ENCODE measurements around the gene LIN9. TPM values are rescaled to one million over a fixed set of nuclear protein-coding genes. Genes with fewer than 3 reads are reported as not detected.

The LIN9 gene
- total RNA-seq, 1 donor from 2014 or later, result 4.6 TPM

DNA sequence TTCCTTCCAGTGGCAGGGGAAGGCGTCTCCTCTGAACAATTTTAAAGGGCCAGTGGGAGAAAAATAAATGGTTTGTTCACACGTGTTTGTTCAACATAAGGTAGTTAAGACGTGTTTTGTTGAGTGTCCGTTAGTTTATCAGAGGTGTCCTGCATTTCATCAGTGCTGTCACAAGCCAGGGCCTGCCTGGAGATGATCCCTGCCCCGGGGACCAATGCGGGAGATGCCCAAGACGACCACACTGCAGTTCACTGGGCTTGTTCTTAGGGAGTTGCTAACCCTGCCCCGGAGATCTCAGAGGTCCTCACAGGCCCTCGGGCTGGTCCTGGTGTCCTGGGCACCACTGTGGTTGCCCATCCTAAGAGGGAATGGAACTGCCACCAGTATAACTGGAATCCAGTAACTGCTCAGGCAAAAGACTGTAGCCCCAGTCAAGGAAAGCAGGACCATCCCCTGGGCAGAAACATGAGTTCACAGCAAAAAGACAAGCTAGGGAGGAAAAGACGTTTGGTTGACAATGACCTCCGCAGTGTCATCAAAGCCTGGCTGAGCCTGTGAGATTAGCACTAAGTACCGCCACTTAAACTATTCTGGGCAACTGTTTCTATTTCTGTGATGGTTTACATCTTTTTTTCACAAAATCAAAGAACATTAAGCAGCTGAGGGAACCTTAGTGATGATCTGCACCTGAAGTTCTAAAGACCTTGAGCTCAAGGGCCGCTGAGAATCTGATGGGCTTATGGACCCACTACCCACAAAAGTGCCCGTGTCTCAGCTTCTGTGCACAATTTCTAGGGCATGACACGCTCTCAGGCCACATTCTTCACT is 44.9 kb upstream of the LIN9 start:
- TF ChIP-seq, protein P1, sequence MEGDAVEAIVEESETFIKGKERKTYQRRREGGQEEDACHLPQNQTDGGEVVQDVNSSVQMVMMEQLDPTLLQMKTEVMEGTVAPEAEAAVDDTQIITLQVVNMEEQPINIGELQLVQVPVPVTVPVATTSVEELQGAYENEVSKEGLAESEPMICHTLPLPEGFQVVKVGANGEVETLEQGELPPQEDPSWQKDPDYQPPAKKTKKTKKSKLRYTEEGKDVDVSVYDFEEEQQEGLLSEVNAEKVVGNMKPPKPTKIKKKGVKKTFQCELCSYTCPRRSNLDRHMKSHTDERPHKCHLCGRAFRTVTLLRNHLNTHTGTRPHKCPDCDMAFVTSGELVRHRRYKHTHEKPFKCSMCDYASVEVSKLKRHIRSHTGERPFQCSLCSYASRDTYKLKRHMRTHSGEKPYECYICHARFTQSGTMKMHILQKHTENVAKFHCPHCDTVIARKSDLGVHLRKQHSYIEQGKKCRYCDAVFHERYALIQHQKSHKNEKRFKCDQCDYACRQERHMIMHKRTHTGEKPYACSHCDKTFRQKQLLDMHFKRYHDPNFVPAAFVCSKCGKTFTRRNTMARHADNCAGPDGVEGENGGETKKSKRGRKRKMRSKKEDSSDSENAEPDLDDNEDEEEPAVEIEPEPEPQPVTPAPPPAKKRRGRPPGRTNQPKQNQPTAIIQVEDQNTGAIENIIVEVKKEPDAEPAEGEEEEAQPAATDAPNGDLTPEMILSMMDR (IDR thresholded peaks at IDR 0.05; ENCODE audit: unreplicated experiment), result no peak
- H3K27ac Mint-ChIP-seq (ENCODE audit: unreplicated experiment), result no peak overlapping the region
- no peak for DNase-seq (ENCODE audit: low spot score)

DNA sequence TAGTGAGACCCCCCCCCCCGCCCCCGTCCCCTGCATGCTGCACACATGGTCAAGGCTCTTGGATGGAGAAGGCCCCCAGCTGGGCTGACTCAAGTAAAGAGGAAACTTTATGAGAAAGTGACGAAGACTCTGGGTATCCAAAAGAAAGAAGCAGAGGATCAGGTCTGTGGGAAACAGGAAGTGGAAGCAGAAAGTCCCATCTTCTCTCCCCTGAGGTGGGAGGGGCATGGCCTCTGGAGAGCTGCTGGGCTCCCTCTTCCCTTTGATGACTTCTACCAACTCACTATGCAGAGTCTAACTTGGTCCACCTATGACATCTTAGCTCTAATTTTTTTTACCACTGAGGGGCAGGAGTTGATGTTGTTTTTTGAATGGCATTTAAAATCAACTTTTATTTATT is 42.7 kb upstream of the LIN9 start:
- Mint-ChIP-seq H3K27me3 (ENCODE audit: unreplicated experiment) (no peaks in the 10 kb centered on the region), H3K4me1 (ENCODE audit: unreplicated experiment) (peaks cover 32% of the 10 kb centered on the region), H3K9me3 (ENCODE audit: unreplicated experiment) (no peaks in the 10 kb centered on the region), H3K36me3 (ENCODE audit: low read depth, unreplicated experiment) (no peaks in the 10 kb centered on the region), H3K4me3 (ENCODE audit: unreplicated experiment) (no peak overlapping the region), H3K27ac (ENCODE audit: unreplicated experiment) (no peak overlapping the region)
- DNase-seq (ENCODE audit: low spot score), result no peak
- TF ChIP-seq, protein P1 (IDR thresholded peaks at IDR 0.05; ENCODE audit: unreplicated experiment), result no peak

More for the DNA sequence above, 44.9 kb upstream of the LIN9 start:
- Mint-ChIP-seq H3K4me1 (ENCODE audit: unreplicated experiment) (peaks cover 29% of the 10 kb centered on the region), H3K9me3 (ENCODE audit: unreplicated experiment) (no peaks in the 10 kb centered on the region), H3K27me3 (ENCODE audit: unreplicated experiment) (no peaks in the 10 kb centered on the region), H3K4me3 (ENCODE audit: unreplicated experiment) (no peak overlapping the region), H3K36me3 (ENCODE audit: low read depth, unreplicated experiment) (peaks cover 8% of the 10 kb centered on the region)

DNA sequence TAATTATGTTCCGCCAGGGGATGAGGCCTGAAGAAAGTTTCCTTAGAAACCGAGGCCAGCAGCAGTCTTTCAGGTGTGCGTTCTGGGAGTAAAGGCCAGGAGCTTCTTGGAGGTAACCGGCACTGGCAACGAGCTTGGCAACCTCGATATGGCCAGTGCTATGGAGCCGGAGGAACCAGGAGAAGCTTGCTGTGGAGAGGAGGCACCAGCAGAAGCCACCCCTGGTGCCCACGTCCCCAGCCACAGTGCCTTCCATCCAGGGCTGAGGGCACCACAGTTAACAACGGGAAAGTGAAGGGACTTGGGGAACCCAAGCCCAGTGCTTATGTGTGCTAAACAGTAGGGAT is 41.5 kb upstream of the LIN9 start:
- Mint-ChIP-seq H3K9me3 (ENCODE audit: unreplicated experiment) (no peaks in the 10 kb centered on the region), H3K36me3 (ENCODE audit: low read depth, unreplicated experiment) (no peaks in the 10 kb centered on the region), H3K4me3 (ENCODE audit: unreplicated experiment) (no peak overlapping the region), H3K27ac (ENCODE audit: unreplicated experiment) (no peak overlapping the region), H3K27me3 (ENCODE audit: unreplicated experiment) (no peaks in the 10 kb centered on the region), H3K4me1 (ENCODE audit: unreplicated experiment) (peaks cover 32% of the 10 kb centered on the region)
- DNase-seq (ENCODE audit: low spot score), result no peak
- TF ChIP-seq, protein P1 (IDR thresholded peaks at IDR 0.05; ENCODE audit: unreplicated experiment), result no peak

DNA sequence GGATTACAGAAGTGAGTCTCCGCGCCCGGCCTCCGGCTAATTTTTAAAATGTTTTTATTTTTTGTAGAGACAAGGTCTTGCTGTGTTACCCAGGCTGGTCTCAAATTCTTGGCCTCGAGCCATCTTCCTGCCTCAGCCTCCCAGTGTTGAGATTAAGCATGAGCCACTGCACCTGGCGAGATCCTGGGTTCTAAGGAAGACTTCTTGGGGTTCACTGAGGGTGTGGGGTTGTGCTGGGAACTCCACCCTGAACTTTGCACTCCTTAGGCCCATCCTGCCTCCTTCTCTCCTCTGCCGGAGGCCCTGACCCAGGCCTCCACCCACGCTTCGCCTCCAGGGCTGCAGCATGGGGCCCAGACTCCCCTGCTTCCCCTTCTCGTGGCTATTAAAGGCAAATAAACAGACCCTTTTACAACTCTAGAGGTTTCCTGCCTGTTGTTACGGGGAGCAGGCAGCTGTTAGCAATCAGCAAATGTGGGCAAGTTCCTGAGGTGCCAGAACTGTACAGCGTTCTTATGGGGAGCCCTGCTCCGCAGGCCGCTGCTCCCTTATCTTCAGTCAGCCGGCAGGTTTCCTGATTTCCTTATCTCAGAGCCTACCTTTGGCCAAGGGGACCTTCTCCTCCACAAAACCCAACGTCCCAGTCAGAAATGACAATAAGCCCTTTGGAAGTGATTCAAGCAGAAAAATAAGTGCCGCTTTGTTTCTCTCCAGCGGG is 41.0 kb upstream of the LIN9 start:
- Mint-ChIP-seq H3K4me1 (ENCODE audit: unreplicated experiment) (peaks cover 32% of the 10 kb centered on the region), H3K27ac (ENCODE audit: unreplicated experiment) (peak overlapping the region; percentile 24), H3K9me3 (ENCODE audit: unreplicated experiment) (no peaks in the 10 kb centered on the region), H3K27me3 (ENCODE audit: unreplicated experiment) (no peaks in the 10 kb centered on the region), H3K4me3 (ENCODE audit: unreplicated experiment) (no peak overlapping the region), H3K36me3 (ENCODE audit: low read depth, unreplicated experiment) (no peaks in the 10 kb centered on the region)
- no peak for DNase-seq (ENCODE audit: low spot score)
- TF ChIP-seq, protein P1 (IDR thresholded peaks at IDR 0.05; ENCODE audit: unreplicated experiment), result no peak

DNA sequence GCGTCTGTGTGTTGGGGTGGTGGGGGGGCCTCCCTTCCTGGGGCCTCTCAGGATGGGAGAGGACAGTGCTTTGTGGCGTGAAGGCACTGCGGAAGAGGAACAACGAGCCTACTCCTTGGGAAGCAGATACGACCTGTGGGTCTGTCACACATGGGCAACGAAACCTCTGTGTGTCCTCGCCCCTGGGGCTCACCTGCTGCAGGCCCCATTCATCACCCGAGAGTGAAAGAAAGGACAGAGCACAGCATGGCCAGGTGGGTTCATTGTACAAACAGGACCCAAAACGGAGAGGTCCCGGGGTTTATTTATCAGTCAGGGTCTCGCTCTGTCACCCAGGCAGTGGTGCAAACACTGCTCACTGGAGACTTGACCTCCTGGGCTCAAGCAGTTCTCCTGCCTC is 40.1 kb upstream of the LIN9 start:
- TF ChIP-seq, protein P1 (IDR thresholded peaks at IDR 0.05; ENCODE audit: unreplicated experiment), result no peak
- Mint-ChIP-seq H3K4me3 (ENCODE audit: unreplicated experiment) (no peak overlapping the region), H3K36me3 (ENCODE audit: low read depth, unreplicated experiment) (no peaks in the 10 kb centered on the region), H3K27ac (ENCODE audit: unreplicated experiment) (no peak overlapping the region), H3K4me1 (ENCODE audit: unreplicated experiment) (peaks cover 27% of the 10 kb centered on the region), H3K9me3 (ENCODE audit: unreplicated experiment) (no peaks in the 10 kb centered on the region), H3K27me3 (ENCODE audit: unreplicated experiment) (no peaks in the 10 kb centered on the region)
- DNase-seq (ENCODE audit: low spot score), result no peak

Measured in endothelial cell (in vitro differentiated cells).